ENCODE results near the gene RNASEH2B.

GRCh38 chr13:50917572-50917971, 8.0 kb downstream of the RNASEH2B start:
- TF ChIP-seq CTCF (IDR thresholded peaks at IDR 0.05; ENCODE audit: insufficient read depth, low read depth, low read length) (no peak), EZH2 (IDR thresholded peaks at IDR 0.05; ENCODE audit: insufficient read depth, low read length) (no peak)
